Hepatocyte (in vitro differentiated cells): ENCODE measurements around the gene ROS1. TPM values are rescaled to one million over a fixed set of nuclear protein-coding genes. Genes with fewer than 3 reads are reported as not detected.

ENCODE experiments used
- DNase-seq: peaks from one replicate; pipeline ENCODE4 v3.0.0-alpha.2; 2016; ENCODE audit warnings: low spot score
- H2AFZ ChIP-seq: fragments of 200-600 bp; sonication (generic); 2 replicates; pipeline ENCODE4 v1.6.0; 2016; ENCODE audit warnings: antibody characterized with exemption, mild to moderate bottlenecking
- H3K27ac ChIP-seq: fragments of 200-600 bp; sonication (generic); 2 replicates; pipeline ENCODE4 v1.5.1; 2016; ENCODE audit warnings: mild to moderate bottlenecking
- H3K27me3 ChIP-seq: fragments of 200-600 bp; sonication (generic); 2 replicates; pipeline ENCODE4 v1.6.1; 2016
- H3K36me3 ChIP-seq: fragments of 200-600 bp; sonication (generic); replicated peaks from 2 replicates; pipeline ENCODE4 v1.5.1; 2016; ENCODE audit warnings: low read depth; ENCODE audit not compliant: insufficient read depth
- H3K4me1 ChIP-seq: fragments of 200-600 bp; sonication (generic); 2 replicates; pipeline ENCODE4 v1.5.1; 2016; ENCODE audit warnings: mild to moderate bottlenecking, moderate library complexity; ENCODE audit not compliant: insufficient read depth
- H3K4me2 ChIP-seq: fragments of 200-600 bp; sonication (generic); 2 replicates; pipeline ENCODE4 v1.6.0; 2016
- H3K4me3 ChIP-seq: fragments of 200-600 bp; sonication (generic); 2 replicates; pipeline ENCODE4 v1.5.1; 2016; ENCODE audit warnings: mild to moderate bottlenecking
- H3K79me2 ChIP-seq: fragments of 200-600 bp; sonication (generic); 2 replicates; pipeline ENCODE4 v1.6.0; 2017; ENCODE audit warnings: mild to moderate bottlenecking
- H3K9me2 ChIP-seq: fragments of 200-600 bp; sonication (generic); replicated peaks from 2 replicates; pipeline ENCODE4 v1.6.0; 2017; ENCODE audit warnings: mild to moderate bottlenecking; ENCODE audit not compliant: insufficient read depth
- H3K9me3 ChIP-seq: fragments of 200-600 bp; sonication (generic); 2 replicates; pipeline ENCODE4 v1.5.1; 2016; ENCODE audit warnings: low read depth, mild to moderate bottlenecking
- H4K20me1 ChIP-seq: fragments of 200-600 bp; sonication (generic); 2 replicates; pipeline ENCODE4 v1.6.0; 2016; ENCODE audit warnings: mild to moderate bottlenecking; ENCODE audit not compliant: insufficient read depth, poor library complexity, severe bottlenecking
- CTCF ChIP-seq: fragments of 200-600 bp; sonication (generic); IDR thresholded peaks from 2 replicates; pipeline ENCODE4 v1.5.1; 2016; ENCODE audit warnings: antibody characterized with exemption, mild to moderate bottlenecking; ENCODE audit not compliant: poor library complexity
- EZH2 ChIP-seq: fragments of 200-600 bp; sonication (generic); IDR thresholded peaks from 2 replicates; pipeline ENCODE4 v1.6.1; 2016; ENCODE audit warnings: antibody characterized with exemption, mild to moderate bottlenecking, borderline replicate concordance
- EZH2phosphoT487 ChIP-seq: fragments of 200-600 bp; sonication (generic); IDR thresholded peaks from one replicate; pipeline ENCODE4 v1.6.1; 2018; ENCODE audit warnings: antibody characterized with exemption, mild to moderate bottlenecking, low read depth, moderate library complexity; ENCODE audit not compliant: unreplicated experiment, severe bottlenecking
- WGBS: methylation state at CpG from one replicate; pipeline ENCODE4 v1.1.6; 2016; ENCODE audit warnings: low lambda C conversion rate; ENCODE audit errors: missing lambda C conversion rate; 5-methylcytosine and 5-hydroxymethylcytosine counted together
- polyA plus RNA-seq: library from polyadenylated mRNA; unstranded; fragments of >200 nt; fragmentation: Nextera tagmentation; extraction: Ambion mirVana; gene quantifications from 2 replicates; pipeline ENCODE4 v1.2.1, GENCODE V29; 2016
- total RNA-seq: library from RNA; depleted of rRNA; stranded (reverse); fragments of >200 nt; gene quantifications from 2 replicates; pipeline ENCODE4 v1.2.3, GENCODE V29; 2014

ROS1 gene
- total and polyA plus RNA-seq, 2 experiments from 2014 or later, result 0.33 to 2.7 TPM

GRCh38 chr6:117423754-117424153, 2.0 kb downstream of the ROS1 start:
- no peak overlapping the region for H3K27ac ChIP-seq
- no peak overlapping the region for H3K4me2 ChIP-seq
- DNase-seq, result no peak
- H3K79me2 ChIP-seq, result no peaks in the 10 kb centered on the region
- H4K20me1 ChIP-seq, result no peaks in the 10 kb centered on the region
- no peaks in the 10 kb centered on the region for H3K4me1 ChIP-seq
- H3K9me3 ChIP-seq, result no peaks in the 10 kb centered on the region
- H2AFZ ChIP-seq, result no peak overlapping the region
- H3K9me2 ChIP-seq, result no peaks in the 10 kb centered on the region
- no peak for TF ChIP-seq EZH2phosphoT487
- TF ChIP-seq CTCF, result no peak
- TF ChIP-seq EZH2, result no peak
- 76% methylated on average over 3 of the region's 3 CpGs for WGBS
- no peak overlapping the region for H3K4me3 ChIP-seq
- no peaks in the 10 kb centered on the region for H3K36me3 ChIP-seq
- H3K27me3 ChIP-seq, result no peaks in the 10 kb centered on the region

GRCh38 chr6:117418320-117418719, 7.4 kb downstream of the ROS1 start:
- Histone ChIP-seq H3K4me2 (no peak overlapping the region), H3K9me3 (no peaks in the 10 kb centered on the region), H2AFZ (no peak overlapping the region), H3K79me2 (no peaks in the 10 kb centered on the region), H3K4me1 (no peaks in the 10 kb centered on the region), H3K9me2 (no peaks in the 10 kb centered on the region), H4K20me1 (no peaks in the 10 kb centered on the region), H3K27ac (no peak overlapping the region), H3K4me3 (no peak overlapping the region), H3K27me3 (no peaks in the 10 kb centered on the region), H3K36me3 (no peaks in the 10 kb centered on the region)
- DNase-seq, result no peak
- no peak for TF ChIP-seq CTCF
- no peak for TF ChIP-seq EZH2
- TF ChIP-seq EZH2phosphoT487, result no peak
- WGBS, result 58% methylated on average over 4 of the region's 4 CpGs

- Histone ChIP-seq H4K20me1 (no peaks in the 10 kb centered on the region), H3K27me3 (no peaks in the 10 kb centered on the region), H3K9me3 (no peaks in the 10 kb centered on the region), H2AFZ (no peak overlapping the region), H3K4me1 (no peaks in the 10 kb centered on the region), H3K4me2 (no peak overlapping the region), H3K9me2 (no peaks in the 10 kb centered on the region), H3K79me2 (no peaks in the 10 kb centered on the region), H3K27ac (peak overlapping the region; percentile 19), H3K4me3 (no peak overlapping the region), H3K36me3 (no peaks in the 10 kb centered on the region)
- no peak for DNase-seq
- TF ChIP-seq EZH2phosphoT487, result no peak
- TF ChIP-seq EZH2, result no peak
- TF ChIP-seq CTCF, result no peak
- WGBS, result 53% methylated on average over 1 of the region's 1 CpG
Measured at GRCh38 chr6:117417851-117418250, 7.9 kb downstream of the ROS1 start.

- H3K4me3 ChIP-seq, result no peak overlapping the region
- no peak overlapping the region for H2AFZ ChIP-seq
- no peak overlapping the region for H3K27ac ChIP-seq
- H3K79me2 ChIP-seq, result no peaks in the 10 kb centered on the region
- no peak overlapping the region for H3K4me2 ChIP-seq
- no peaks in the 10 kb centered on the region for H3K27me3 ChIP-seq
- no peaks in the 10 kb centered on the region for H3K9me2 ChIP-seq
- H3K36me3 ChIP-seq, result no peaks in the 10 kb centered on the region
- H3K4me1 ChIP-seq, result no peaks in the 10 kb centered on the region
- peak; percentile 17 for DNase-seq
- no peaks in the 10 kb centered on the region for H3K9me3 ChIP-seq
- TF ChIP-seq CTCF, result no peak
- H4K20me1 ChIP-seq, result no peaks in the 10 kb centered on the region
Measured at GRCh38 chr6:117414770-117415169, 11.0 kb downstream of the ROS1 start.
